SK-N-SH (cell line): Measurements from ENCODE around the gene SH2D3C.

ENCODE experiments used
- CHD2 ChIP-seq: fragments of 150-350 bp; IDR thresholded peaks from 2 replicates; pipeline ENCODE4 v1.6.1; 2018; ENCODE audit warnings: low read length; ENCODE audit not compliant: partially characterized antibody
- EZH2phosphoT487 ChIP-seq: fragments of 200-600 bp; sonication (generic); IDR thresholded peaks from 2 replicates; pipeline ENCODE4 v1.6.1; 2017; ENCODE audit warnings: low read depth, mixed run types, mild to moderate bottlenecking, antibody characterized with exemption, moderate library complexity, borderline replicate concordance
- GABPA ChIP-seq: IDR thresholded peaks from 2 replicates; pipeline ENCODE4 v1.4.0; 2012; ENCODE audit warnings: low read depth, mild to moderate bottlenecking
- POLR2AphosphoS5 ChIP-seq: IDR thresholded peaks from 2 replicates; pipeline ENCODE4 v1.6.1; 2012; ENCODE audit warnings: low read depth, low read length
- TEAD4 ChIP-seq: IDR thresholded peaks from 2 replicates; pipeline ENCODE4 v1.4.0; 2012; ENCODE audit warnings: mild to moderate bottlenecking, borderline replicate concordance; ENCODE audit not compliant: insufficient read depth
- YY1 ChIP-seq: IDR thresholded peaks from 2 replicates; pipeline ENCODE4 v1.4.0; 2012; ENCODE audit warnings: low read depth, mild to moderate bottlenecking
- TF ChIP-seq, protein P1 (sequence below): fragments of 200-600 bp; sonication (generic); IDR thresholded peaks from 2 replicates; pipeline ENCODE4 v1.6.1; 2017; ENCODE audit warnings: antibody characterized with exemption, mild to moderate bottlenecking, moderate library complexity
- TF ChIP-seq, protein P2 (sequence below): fragments of 150-350 bp; IDR thresholded peaks from 2 replicates; pipeline ENCODE4 v1.6.1; 2016; ENCODE audit warnings: mild to moderate bottlenecking, low read depth, low read length
- TF ChIP-seq, protein P3 (sequence below): fragments of 150-350 bp; IDR thresholded peaks from 2 replicates; pipeline ENCODE4 v1.6.1; 2017; ENCODE audit warnings: antibody characterized with exemption, low read length, low read depth, borderline replicate concordance
- TF ChIP-seq, protein P4 (sequence below): IDR thresholded peaks from 2 replicates; pipeline ENCODE4 v1.4.0; 2012; ENCODE audit warnings: low read depth, borderline replicate concordance

DNA sequence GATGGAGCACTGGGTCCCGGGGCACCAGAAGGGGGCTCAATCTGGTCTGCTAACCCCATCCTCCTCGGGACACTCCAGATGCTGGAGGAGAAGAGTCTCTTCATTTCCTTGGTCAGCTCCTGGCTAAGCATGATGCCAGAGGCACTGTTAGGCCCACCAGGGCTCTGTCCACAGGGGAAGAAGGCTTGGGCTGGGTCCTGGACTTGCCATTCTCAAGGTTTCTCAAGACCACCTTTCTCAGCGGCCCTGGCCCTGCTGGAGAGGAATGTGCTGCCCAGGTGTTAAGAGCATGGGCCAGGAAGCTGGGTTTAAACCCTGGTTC, 7.9 kb downstream of the SH2D3C start:
- TF ChIP-seq, protein P1, sequence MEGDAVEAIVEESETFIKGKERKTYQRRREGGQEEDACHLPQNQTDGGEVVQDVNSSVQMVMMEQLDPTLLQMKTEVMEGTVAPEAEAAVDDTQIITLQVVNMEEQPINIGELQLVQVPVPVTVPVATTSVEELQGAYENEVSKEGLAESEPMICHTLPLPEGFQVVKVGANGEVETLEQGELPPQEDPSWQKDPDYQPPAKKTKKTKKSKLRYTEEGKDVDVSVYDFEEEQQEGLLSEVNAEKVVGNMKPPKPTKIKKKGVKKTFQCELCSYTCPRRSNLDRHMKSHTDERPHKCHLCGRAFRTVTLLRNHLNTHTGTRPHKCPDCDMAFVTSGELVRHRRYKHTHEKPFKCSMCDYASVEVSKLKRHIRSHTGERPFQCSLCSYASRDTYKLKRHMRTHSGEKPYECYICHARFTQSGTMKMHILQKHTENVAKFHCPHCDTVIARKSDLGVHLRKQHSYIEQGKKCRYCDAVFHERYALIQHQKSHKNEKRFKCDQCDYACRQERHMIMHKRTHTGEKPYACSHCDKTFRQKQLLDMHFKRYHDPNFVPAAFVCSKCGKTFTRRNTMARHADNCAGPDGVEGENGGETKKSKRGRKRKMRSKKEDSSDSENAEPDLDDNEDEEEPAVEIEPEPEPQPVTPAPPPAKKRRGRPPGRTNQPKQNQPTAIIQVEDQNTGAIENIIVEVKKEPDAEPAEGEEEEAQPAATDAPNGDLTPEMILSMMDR: no peak
- TF ChIP-seq GABPA (no peak), YY1 (no peak), EZH2phosphoT487 (no peak), CHD2 (no peak), TEAD4 (no peak), POLR2AphosphoS5 (no peak)
- TF ChIP-seq, protein P2, sequence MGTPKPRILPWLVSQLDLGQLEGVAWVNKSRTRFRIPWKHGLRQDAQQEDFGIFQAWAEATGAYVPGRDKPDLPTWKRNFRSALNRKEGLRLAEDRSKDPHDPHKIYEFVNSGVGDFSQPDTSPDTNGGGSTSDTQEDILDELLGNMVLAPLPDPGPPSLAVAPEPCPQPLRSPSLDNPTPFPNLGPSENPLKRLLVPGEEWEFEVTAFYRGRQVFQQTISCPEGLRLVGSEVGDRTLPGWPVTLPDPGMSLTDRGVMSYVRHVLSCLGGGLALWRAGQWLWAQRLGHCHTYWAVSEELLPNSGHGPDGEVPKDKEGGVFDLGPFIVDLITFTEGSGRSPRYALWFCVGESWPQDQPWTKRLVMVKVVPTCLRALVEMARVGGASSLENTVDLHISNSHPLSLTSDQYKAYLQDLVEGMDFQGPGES: no peak
- TF ChIP-seq, protein P3, sequence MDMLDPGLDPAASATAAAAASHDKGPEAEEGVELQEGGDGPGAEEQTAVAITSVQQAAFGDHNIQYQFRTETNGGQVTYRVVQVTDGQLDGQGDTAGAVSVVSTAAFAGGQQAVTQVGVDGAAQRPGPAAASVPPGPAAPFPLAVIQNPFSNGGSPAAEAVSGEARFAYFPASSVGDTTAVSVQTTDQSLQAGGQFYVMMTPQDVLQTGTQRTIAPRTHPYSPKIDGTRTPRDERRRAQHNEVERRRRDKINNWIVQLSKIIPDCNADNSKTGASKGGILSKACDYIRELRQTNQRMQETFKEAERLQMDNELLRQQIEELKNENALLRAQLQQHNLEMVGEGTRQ: no peak
- TF ChIP-seq, protein P4, sequence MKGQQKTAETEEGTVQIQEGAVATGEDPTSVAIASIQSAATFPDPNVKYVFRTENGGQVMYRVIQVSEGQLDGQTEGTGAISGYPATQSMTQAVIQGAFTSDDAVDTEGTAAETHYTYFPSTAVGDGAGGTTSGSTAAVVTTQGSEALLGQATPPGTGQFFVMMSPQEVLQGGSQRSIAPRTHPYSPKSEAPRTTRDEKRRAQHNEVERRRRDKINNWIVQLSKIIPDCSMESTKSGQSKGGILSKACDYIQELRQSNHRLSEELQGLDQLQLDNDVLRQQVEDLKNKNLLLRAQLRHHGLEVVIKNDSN: no peak
